Stimulated activated naive B cell treated with anti-CD40 and anti-IgM and Interleukin-4, amounts not matched to agents 10 μg/mL and 1 μg/mL and 100 μg/mL, for 72 hours (primary cell): ENCODE results near the gene ZNF716.
"Not testable (repeated sequence)": the region's sequence is repeated elsewhere in the genome, so short reads cannot be mapped to it uniquely, and the experiment has no call there.

Experiments used
- ATAC-seq, 2 donors: fragments of 150-1000 bp; cut with Tn5 transposase; replicated peaks; 2 replicates each; pipeline ENCODE4 v1.10.0; 2021; ENCODE audit warnings: moderate library complexity in 1 of 2
- DNase-seq: peaks from one replicate; pipeline ENCODE4 v3.0.0; 2021
- H3K27ac Mint-ChIP-seq: one replicate; pipeline ENCODE4 v1.8.0; 2022; ENCODE audit warnings: mild to moderate bottlenecking, mixed read lengths
- H3K27me3 Mint-ChIP-seq, 2 donors: one replicate each; pipeline ENCODE4 v1.8.0; 2022; ENCODE audit warnings: mixed read lengths in 2 of 2
- H3K36me3 Mint-ChIP-seq, 2 donors: one replicate each; pipeline ENCODE4 v1.8.0; 2022; ENCODE audit warnings: mixed read lengths in 2 of 2, mild to moderate bottlenecking in 1 of 2
- H3K4me1 Mint-ChIP-seq, 2 donors: one replicate each; pipeline ENCODE4 v1.8.0; 2022; ENCODE audit warnings: mixed read lengths in 2 of 2, mild to moderate bottlenecking in 1 of 2
- H3K4me3 Mint-ChIP-seq, 2 donors: one replicate each; pipeline ENCODE4 v1.8.0; 2022; ENCODE audit warnings: mild to moderate bottlenecking in 2 of 2, mixed read lengths in 2 of 2, moderate library complexity in 1 of 2
- H3K9me3 Mint-ChIP-seq, 2 donors: one replicate each; pipeline ENCODE4 v1.8.0; 2022; ENCODE audit warnings: mixed read lengths in 2 of 2, mild to moderate bottlenecking in 1 of 2

The ZNF716 gene

DNA sequence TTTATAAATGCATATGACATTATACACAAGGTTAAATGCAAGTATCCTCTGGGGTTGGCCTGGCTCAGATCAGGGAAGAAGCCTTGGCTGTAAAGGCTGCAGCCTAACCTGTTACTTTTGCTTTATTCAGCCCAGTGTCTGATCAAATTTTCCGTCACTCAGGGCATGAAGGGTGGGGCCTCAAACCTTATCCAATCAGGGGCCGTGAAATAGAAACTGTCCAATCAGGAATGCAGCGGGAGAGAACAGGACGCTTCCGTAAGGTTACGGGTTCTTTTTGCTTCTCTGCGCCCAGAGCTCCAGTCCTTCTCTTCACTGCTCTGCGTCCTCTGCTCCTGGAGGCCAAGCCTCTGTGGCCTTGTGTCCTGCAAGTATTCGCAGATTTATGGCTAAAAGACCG lies at the start of gene ZNF716:
Gene ZNF716 (plus strand): TSS at position 274 of the 400 bp plus-strand sequence. CDS start 112 bp downstream, at position 386.
- Mint-ChIP-seq H3K9me3 (peaks cover 0 to 10% of the 10 kb centered on the region in 2 donors), H3K4me3 (no peak within 1 kb of the TSS), H3K4me1 (no peaks in the 10 kb centered on the region), H3K27me3 (no peaks in the 10 kb centered on the region), H3K27ac (no peak within 1 kb of the TSS), H3K36me3 (no peaks in the 10 kb centered on the region)
- ATAC-seq, result no peak
- no peak for DNase-seq

DNA sequence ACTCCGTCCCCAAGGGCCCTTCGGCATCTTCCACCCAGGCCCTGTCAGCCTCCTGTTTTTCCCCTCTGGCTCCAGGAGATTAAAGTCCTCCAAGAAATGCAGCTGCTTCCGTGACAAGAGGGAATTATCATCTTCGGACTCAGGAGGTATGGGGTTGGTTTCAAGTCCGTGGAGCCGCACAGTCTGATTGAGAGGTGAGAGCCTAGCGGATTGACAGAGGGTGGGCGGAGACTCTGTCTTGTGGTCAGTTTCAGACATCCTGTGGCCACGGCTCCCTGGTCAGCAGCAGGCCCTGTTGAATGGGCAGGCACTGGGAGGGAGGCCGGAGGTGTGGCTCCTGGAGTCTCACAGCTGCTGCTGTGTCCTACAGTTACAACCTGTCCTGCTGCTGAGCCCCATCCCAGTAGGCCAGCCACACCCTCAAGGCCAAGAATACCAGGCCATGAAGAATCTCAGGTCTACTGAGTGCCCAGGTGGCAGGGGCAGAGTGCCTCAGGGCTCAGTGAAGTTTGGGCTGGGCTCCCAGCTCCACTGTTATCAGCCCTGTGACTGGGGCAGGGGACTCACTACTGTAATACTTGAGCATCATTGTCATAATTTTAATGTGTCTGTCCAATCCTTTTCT lies 49.3 kb upstream of the ZNF716 start:
- H3K4me1 Mint-ChIP-seq, result peaks cover 0 to 2% of the 10 kb centered on the region in 2 donors
- no peak for DNase-seq
- H3K27me3 Mint-ChIP-seq, result no peaks in the 10 kb centered on the region
- ATAC-seq, result no peak
- H3K27ac Mint-ChIP-seq, result no peak overlapping the region
- H3K36me3 Mint-ChIP-seq, result peaks cover 4 to 6% of the 10 kb centered on the region in 2 donors
- no peak overlapping the region for H3K4me3 Mint-ChIP-seq
- peaks cover 14 to 24% of the 10 kb centered on the region in 2 donors for H3K9me3 Mint-ChIP-seq

DNA sequence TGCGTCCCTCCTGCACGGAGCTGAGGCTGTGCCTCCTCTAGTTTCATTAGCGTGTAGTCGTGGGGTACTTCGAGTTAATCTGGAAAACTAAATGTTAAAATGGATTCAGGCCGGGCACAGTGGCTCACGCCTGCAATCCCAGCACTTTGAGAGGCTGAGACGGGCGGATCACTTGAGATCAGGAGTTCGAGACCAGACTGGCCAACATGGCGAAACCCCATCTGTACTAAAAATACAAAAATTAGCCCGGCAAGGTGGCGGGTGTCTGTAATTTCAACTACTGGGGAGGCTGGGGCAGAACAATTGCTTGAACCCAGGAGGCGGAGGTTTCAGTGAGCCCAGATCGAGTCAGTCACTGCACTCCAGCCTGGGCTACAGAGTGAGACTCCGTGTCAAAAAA lies 46.9 kb upstream of the ZNF716 start:
- H3K27ac Mint-ChIP-seq, ATAC-seq, H3K4me1 Mint-ChIP-seq, H3K27me3 Mint-ChIP-seq, H3K36me3 Mint-ChIP-seq, H3K4me3 Mint-ChIP-seq, DNase-seq: not testable (repeated sequence)
- H3K9me3 Mint-ChIP-seq, result peaks cover 20 to 22% of the 10 kb centered on the region in 2 donors

DNA sequence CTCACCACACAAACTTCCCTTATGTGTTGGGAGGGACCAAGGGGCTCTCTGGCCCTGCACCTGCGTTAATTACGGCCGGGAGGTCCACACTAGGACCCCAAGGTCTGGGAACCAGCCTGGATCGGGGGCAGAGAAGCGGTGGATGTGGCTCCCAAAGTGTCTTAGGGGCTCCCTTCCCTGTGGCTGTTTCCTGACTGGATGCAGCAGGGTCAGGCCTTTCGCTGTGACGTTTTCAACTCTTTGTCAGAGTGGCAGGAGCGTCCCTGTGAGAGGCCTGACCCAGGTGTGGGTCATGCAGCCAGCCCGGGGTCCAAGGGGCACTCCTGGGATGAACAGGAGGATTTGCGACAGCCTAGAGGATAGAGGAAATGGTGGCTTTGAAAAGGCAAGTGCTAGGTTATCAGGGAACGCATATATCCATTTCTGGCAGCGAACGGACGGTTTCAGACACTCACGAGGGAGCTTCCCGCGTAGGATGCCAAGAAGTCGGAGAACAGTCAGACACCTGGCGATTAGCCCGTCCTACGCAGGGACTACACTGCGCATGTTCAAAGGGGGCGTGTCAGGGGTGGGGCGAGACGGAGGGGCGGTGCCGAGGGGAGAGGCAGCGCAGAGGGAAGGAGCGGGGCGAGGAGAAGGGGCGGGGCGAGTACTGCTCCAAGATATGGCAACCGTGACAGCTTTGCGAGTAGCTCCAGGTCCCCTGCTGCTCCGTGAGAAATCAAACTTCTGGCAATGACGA lies 46.2 kb upstream of the ZNF716 start:
- no peak for DNase-seq
- Mint-ChIP-seq H3K4me1 (peaks cover 0 to 2% of the 10 kb centered on the region in 2 donors), H3K27ac (no peak overlapping the region), H3K9me3 (peaks cover 20% of the 10 kb centered on the region in 2 donors), H3K4me3 (no peak overlapping the region), H3K27me3 (no peaks in the 10 kb centered on the region), H3K36me3 (peaks cover 4 to 6% of the 10 kb centered on the region in 2 donors)
- no peak for ATAC-seq

DNA sequence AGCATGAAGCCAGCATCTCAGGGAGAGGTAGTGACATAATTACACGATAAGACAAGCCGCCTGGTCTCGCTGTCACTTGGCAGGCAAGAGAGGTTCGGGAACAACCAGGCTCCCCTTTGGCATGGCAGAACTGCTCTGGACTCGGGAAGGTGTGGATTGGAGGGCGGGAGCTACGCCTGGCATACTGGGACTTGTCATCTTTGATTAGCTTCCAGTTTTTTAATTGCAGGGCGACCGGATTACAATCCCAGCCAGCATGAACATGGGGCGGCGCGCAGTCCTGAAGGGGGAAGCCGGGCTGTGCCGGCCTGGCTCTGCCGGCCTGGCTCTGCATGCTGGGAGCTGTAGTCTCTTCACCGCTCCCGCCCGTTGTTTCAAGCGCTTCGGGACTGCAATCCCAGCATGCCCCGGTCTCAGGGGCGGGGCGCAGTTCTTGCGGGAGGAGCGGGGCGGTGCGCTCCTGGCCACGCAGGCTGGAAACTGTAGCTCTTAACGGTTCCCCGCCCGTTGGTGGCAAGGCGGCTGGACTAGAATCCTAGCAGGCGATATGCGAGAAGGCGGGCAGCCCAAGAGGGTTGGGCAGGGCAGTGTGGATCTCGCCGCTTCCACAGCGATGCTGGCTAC lies 45.5 kb upstream of the ZNF716 start:
- H3K9me3 Mint-ChIP-seq, result peaks cover 24 to 25% of the 10 kb centered on the region in 2 donors
- no peak overlapping the region for H3K27ac Mint-ChIP-seq
- DNase-seq (no peak), ATAC-seq (no peak)
- H3K4me1 Mint-ChIP-seq, result peaks cover 0 to 2% of the 10 kb centered on the region in 2 donors
- H3K4me3 Mint-ChIP-seq, result no peak overlapping the region
- no peaks in the 10 kb centered on the region for H3K27me3 Mint-ChIP-seq
- H3K36me3 Mint-ChIP-seq, result peaks cover 4 to 6% of the 10 kb centered on the region in 2 donors

DNA sequence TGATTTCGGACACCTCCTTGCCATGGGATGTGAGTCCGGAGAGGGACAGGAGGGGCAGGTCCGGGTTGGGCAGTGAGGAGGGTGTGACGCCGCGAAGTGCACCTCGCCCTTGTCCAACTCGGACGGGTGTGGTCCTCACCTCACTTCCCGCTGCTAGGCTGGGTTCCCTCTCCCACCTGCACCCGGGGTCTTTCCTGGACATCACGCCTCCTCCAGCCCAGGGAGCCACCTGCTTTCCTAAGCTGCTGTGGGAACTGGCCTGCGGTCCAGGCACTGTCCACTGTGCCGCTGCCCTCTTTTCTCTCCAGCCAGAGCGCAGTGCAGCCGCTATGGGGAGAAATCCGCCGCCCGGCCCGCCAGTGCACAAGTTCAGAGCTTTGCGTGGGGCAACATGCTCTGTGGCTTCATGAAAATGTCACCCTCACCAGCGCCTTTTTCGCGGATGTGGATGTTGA lies 45.0 kb upstream of the ZNF716 start:
- Mint-ChIP-seq H3K27me3 (no peaks in the 10 kb centered on the region), H3K4me1 (peaks cover 0 to 2% of the 10 kb centered on the region in 2 donors), H3K9me3 (peaks cover 24 to 25% of the 10 kb centered on the region in 2 donors), H3K36me3 (peaks cover 4 to 6% of the 10 kb centered on the region in 2 donors), H3K4me3 (no peak overlapping the region), H3K27ac (no peak overlapping the region)
- ATAC-seq (no peak), DNase-seq (no peak)

DNA sequence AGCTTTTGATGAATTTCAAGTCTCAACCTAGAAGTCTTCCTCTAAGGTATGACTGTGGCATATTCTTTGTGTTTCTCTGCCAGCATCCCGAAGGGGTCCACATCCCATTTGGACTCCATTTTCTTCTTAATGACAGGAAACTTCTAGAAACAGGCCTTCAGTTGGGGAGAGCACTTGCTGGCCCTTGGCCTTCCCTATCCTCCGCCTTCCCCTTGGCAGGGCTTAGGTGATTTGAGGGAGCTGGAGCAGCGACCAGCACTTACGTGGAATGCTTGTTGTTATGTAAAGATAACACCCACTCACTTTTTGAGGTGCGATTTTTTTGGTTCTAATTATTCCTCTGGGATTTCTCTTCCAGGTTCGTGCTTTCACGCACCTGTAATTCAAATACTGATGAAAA lies 42.9 kb upstream of the ZNF716 start:
- ATAC-seq, result no peak

DNA sequence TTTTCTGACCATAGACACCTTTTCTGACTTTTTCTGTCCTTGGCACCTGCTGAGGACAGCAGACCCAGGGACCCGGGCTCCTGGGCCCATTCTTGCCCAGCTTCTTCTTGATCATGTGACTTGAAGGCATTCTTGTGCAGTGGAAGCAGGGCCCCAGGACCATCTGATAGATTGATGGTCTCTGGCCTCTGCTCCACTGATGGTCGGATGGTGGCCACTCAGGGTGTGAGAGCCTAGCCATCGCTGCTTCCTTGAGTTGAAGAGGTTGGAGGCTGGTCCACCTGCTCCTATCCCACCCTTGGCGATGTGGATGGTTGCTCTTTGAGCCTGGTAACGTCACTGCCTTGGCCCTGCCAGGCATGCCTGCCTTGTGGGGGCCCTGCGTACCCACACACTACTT lies 37.8 kb upstream of the ZNF716 start:
- Mint-ChIP-seq H3K27me3 (no peaks in the 10 kb centered on the region), H3K36me3 (no peaks in the 10 kb centered on the region), H3K27ac (no peak overlapping the region), H3K4me3 (no peak overlapping the region), H3K4me1 (no peaks in the 10 kb centered on the region), H3K9me3 (peaks cover 16 to 31% of the 10 kb centered on the region in 2 donors)
- no peak for ATAC-seq
- no peak for DNase-seq

More for the DNA sequence above, 42.9 kb upstream of the ZNF716 start:
- peaks cover 4 to 6% of the 10 kb centered on the region in 2 donors for H3K36me3 Mint-ChIP-seq
- H3K4me3 Mint-ChIP-seq, result no peak overlapping the region
- H3K27ac Mint-ChIP-seq, result no peak overlapping the region
- peaks cover 0 to 2% of the 10 kb centered on the region in 2 donors for H3K4me1 Mint-ChIP-seq
- H3K27me3 Mint-ChIP-seq, result no peaks in the 10 kb centered on the region
- no peak for DNase-seq
- H3K9me3 Mint-ChIP-seq, result peaks cover 23 to 28% of the 10 kb centered on the region in 2 donors

DNA sequence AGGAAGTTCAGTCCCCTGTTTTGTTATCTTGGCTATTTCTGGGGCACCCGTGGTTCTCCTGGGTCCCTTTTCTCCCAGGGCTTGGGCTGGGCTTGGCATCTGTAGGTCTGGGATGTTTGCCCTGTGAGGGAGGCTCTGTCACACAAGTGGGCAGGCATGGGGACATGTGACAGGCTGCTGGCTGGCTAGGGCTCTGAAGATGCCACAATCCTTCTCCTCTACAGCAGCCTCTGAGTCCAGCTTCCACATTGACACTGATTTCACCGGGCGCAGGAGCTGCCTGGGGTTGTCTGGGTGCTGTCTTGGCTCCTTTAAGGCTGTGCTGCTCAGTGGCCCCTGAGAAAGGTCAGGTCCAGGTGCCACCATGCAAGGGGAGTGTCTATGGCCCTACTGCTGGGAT lies 37.4 kb upstream of the ZNF716 start:
- DNase-seq (no peak), ATAC-seq (no peak)
- H3K36me3 Mint-ChIP-seq, result no peaks in the 10 kb centered on the region
- no peak overlapping the region for H3K4me3 Mint-ChIP-seq
- no peaks in the 10 kb centered on the region for H3K27me3 Mint-ChIP-seq
- no peaks in the 10 kb centered on the region for H3K4me1 Mint-ChIP-seq
- peaks cover 16 to 33% of the 10 kb centered on the region in 2 donors for H3K9me3 Mint-ChIP-seq
- H3K27ac Mint-ChIP-seq, result no peak overlapping the region

DNA sequence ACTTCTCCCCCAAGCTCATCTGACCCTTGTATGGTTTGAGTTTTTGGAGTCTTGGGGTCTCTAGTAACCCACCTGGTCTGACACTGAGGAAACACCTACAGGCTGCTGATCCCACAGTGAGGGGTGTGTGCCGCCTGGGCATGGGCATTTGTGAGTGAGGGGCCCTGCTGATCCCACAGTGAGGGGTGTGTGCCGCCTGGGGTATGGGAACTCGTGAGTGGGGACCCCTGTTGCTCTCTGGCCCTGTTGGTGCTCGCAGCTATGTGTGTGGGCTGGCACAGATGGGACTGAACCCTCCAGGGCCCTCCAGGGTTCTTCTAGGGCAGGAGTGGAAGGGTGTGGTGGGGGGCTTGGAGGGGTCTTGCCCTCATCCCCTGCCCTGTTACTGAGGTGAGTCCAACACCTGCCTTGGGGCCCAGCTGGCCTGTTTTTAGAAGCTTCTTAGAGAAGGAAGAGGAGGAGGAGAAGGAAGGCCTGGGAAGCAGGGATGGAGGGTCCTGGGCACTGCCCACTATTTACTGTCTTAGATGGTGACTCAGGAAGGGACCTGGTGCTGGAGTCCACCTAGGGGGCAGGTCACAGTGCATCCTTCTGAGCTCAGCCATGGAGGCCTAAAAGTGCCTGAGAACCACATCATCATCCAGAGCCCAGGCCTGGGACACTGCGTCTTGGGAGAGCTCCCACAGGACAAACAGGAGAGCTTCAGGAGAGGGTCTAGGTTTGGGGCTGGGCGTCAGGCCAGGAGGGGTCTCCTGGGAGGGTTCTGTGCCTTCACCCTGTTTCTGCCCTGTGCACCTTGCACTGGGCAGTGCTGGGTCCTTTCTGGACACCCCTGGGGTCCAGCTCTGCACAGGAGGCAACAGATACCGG lies 36.2 kb upstream of the ZNF716 start:
- Mint-ChIP-seq H3K4me3 (no peak overlapping the region), H3K27ac (no peak overlapping the region), H3K27me3 (no peaks in the 10 kb centered on the region), H3K36me3 (no peaks in the 10 kb centered on the region), H3K9me3 (peaks cover 19 to 36% of the 10 kb centered on the region in 2 donors), H3K4me1 (no peaks in the 10 kb centered on the region)
- ATAC-seq (no peak), DNase-seq (no peak)

DNA sequence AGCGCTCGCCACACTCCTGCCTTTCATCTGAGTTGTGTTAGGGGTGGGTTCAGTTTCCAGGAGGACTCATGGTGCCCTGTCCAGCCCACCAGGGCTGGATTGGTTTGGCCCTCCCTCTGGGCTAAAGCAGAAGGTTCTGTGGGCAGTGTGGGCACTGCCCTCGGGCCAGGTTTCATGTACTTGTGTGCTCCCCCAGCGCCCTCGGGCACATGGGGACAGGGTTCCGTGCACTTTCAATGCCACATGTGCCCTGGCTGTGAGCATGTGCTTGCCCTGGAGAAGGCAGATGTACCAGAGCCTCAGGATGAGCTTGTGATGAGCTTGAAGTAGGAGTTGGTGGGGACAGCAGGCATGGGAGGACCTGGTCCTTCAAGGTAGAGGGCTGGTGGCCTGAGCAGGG lies 35.6 kb upstream of the ZNF716 start:
- H3K27me3 Mint-ChIP-seq, result no peaks in the 10 kb centered on the region
- DNase-seq, result no peak

DNA sequence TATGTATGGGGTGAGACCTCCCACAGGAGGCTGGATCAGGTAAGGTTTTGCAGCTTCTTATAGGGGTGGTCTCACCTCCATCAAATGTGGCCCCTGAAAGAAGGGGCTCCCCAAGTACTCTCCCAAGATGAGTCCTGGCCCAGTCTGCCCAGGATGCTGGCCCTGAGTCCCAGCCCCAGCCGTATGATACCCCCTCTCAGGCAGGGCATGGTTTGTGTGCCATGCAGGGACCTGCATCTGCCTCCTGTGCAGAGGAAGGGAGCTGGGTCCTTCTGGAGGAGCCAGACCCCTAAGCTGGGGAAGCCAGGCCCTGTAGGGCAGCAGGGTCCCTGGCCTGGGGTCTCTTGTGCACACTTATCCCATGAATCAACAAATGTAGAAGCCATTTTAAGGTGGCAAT lies 35.1 kb upstream of the ZNF716 start:
- H3K4me3 Mint-ChIP-seq, result no peak overlapping the region
- ATAC-seq, result no peak
- H3K9me3 Mint-ChIP-seq, result peaks cover 14 to 32% of the 10 kb centered on the region in 2 donors
- no peak overlapping the region for H3K27ac Mint-ChIP-seq
- no peaks in the 10 kb centered on the region for H3K27me3 Mint-ChIP-seq
- H3K36me3 Mint-ChIP-seq, result no peaks in the 10 kb centered on the region
- DNase-seq, result no peak
- H3K4me1 Mint-ChIP-seq, result no peaks in the 10 kb centered on the region

More for the DNA sequence above, 35.6 kb upstream of the ZNF716 start:
- no peak for ATAC-seq
- Mint-ChIP-seq H3K4me1 (no peaks in the 10 kb centered on the region), H3K27ac (no peak overlapping the region), H3K4me3 (no peak overlapping the region), H3K36me3 (no peaks in the 10 kb centered on the region), H3K9me3 (peaks cover 15 to 32% of the 10 kb centered on the region in 2 donors)

DNA sequence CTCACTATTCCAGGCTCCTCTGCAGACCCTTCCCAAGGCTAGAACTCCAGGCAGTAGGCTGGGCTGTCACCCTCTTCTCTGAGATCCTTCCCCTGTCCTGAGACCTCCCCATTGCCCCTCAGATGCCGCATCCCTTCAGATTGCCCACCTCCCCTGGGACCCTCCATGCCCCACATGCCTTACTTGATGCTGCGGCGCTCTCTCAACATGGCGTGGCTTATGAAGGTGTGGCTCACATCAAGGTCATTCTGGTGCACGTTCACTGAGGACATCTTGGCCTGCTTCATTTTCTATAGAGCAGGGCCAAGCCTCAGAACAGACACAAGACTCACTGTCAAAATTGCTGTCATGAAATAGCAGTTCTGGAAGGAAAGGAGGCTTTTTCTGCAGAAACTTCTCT lies 34.7 kb upstream of the ZNF716 start:
- no peaks in the 10 kb centered on the region for H3K4me1 Mint-ChIP-seq
- H3K36me3 Mint-ChIP-seq, result no peaks in the 10 kb centered on the region
- DNase-seq (no peak), ATAC-seq (no peak)
- H3K9me3 Mint-ChIP-seq, result peaks cover 14 to 32% of the 10 kb centered on the region in 2 donors
- H3K4me3 Mint-ChIP-seq, result no peak overlapping the region
- H3K27me3 Mint-ChIP-seq, result no peaks in the 10 kb centered on the region
- no peak overlapping the region for H3K27ac Mint-ChIP-seq

DNA sequence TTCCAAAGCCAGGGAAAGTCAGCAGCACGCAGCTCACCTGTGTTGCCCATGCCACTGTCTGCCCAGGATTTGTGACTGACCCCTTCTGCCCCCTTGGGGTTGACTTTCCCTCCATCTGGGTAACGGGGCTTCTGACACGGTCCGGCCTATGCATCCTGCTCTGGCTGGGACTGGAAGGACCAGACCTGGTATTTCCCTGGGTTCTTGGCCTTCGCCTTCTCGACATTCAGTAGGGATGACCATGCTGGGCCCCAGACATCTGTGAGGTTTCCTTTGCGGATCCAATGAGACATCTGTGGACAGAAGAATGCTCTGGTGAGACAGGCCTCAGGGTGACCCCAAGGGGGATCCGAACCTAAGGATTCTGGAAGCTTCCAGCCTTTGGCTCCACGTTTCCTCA lies 34.2 kb upstream of the ZNF716 start:
- H3K4me1 Mint-ChIP-seq, result no peaks in the 10 kb centered on the region
- H3K27ac Mint-ChIP-seq, result no peak overlapping the region
- H3K4me3 Mint-ChIP-seq, result no peak overlapping the region
- DNase-seq, result no peak
- no peaks in the 10 kb centered on the region for H3K27me3 Mint-ChIP-seq
- no peak for ATAC-seq
- peaks cover 14 to 31% of the 10 kb centered on the region in 2 donors for H3K9me3 Mint-ChIP-seq
- H3K36me3 Mint-ChIP-seq, result no peaks in the 10 kb centered on the region
